ENCODE results near the gene PLEKHM3.
"Not testable (repeated sequence)": the region's sequence is repeated elsewhere in the genome, so short reads cannot be mapped to it uniquely, and the experiment has no call there.

PLEKHM3 gene

DNA sequence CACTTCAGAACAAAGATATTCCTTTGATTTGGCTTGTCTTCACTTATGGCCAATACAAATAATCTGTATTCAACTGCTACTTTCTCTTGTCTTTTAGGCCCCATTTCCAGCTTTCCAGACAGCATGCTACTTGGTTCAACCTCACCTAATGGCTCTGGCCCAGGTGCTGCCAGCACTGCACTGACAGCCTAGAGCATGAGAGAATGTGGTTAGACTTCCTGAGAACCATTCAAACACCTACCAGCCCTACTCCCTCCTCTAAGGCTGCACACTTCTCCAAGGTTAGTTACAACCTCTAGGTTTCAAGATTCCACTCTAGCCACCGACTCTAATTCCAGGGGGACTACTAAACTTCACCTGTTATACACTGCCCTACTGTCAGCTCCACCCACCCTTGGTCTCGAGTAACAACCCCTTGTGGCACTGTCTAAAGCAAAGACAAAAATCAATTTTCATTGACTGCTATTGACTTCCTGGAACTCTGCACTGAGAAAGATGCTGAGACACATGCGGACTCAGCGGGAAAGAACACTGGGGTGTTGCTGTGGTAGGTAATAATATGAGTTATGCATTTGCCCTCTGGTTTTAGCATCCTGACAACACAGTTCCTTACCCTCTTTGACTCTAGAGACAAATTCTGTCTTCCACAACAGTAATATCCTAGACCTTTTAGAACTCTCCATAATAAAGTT lies 38.2 kb downstream of the PLEKHM3 start:
- no peak for DNase-seq

- no peak for DNase-seq
Measured at GRCh38 chr2:207984765-207985480, 40.4 kb downstream of the PLEKHM3 start.

GRCh38 chr2:207983641-207984042 lies 41.7 kb downstream of the PLEKHM3 start:
- no peak for DNase-seq

GRCh38 chr2:207978177-207978948 lies 47.0 kb downstream of the PLEKHM3 start:
- DNase-seq, result no peak

DNA sequence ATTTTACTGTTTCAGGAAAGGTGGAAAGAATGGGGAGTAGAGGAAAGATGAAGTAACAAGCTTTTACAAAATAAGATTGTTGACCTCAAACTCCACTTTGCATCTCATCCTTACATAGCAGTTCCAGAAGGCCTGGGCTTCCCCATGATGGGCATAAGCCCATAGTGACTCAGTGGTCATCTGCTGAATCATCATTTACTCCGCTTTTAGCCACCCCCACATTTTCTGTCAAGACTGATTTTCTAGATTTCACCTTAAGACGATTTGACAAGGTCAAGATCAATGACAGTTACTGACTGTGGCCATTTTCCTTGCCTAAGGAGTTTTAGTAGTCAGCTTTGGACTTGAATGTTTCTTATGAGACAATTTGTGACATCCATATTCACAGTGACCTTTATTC lies 49.4 kb downstream of the PLEKHM3 start:
- no peak for DNase-seq

DNA sequence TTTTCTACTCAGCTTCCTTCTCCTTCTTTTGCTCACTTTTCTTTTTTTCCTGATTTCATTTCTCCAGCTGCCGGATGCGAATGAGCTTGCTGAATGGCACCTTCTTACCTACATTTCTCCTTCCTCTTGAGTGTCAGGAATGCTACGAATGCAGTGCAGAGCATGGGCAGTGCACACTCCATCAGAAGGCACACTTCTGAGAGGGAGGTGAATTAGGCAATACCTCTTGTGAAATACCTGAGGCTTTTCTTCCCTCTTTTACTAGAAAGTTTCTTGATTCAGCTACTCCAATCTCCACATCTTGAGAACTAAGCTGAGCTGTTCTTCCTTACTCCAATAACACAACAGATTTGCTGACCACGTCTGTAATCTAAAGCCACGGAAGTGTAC lies 51.1 kb downstream of the PLEKHM3 start:
- DNase-seq, result no peak

DNA sequence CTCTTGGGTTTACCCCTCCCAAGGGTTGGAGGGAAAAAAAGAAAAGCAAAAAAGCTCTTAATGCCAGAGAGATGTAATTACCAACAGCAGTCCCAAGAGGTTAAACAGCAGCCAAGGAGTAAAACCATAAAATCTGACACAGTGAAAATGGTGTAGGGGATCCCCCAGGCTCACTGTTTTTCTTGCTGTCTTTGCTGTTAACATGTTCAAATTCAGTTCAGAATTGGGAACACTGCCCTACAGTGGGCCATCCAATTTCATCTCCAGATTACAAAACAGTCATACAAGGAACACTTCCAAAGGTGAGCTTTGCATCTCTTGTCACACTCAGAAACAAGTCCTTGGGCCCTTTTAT lies 54.5 kb downstream of the PLEKHM3 start:
- no peak for DNase-seq

DNA sequence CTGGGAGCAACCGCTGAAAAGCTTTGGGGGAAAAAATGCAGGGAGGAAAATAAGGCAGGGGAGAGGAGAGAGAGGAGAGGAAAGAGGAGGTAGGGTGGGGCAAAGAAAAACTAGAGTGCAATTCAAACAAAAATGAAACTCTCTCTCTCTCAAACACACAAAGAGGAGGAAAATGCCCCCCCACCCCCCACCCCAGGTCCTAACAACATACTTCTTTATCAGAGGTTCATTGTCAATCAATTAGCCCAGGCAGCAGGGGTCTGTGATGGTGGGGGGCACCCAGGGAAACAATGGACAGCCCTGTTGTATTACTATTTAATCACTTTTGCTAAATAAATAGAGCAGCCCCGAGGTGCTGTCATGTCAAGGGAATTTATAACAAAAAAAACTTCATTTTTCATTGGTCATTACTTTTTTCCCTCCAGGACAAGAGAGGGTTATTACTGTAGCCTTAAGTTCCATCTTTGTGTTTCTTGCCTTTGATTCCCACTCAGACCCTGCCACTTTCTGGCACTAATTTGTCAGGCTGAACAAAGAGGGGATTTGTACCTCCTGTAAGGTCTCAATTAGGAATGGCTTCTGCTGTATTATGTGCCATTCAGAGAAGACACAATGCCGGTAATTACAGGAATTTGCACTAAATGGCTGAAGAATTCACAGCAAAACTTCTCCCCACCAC lies 55.0 kb downstream of the PLEKHM3 start:
- DNase-seq, result no peak

DNA sequence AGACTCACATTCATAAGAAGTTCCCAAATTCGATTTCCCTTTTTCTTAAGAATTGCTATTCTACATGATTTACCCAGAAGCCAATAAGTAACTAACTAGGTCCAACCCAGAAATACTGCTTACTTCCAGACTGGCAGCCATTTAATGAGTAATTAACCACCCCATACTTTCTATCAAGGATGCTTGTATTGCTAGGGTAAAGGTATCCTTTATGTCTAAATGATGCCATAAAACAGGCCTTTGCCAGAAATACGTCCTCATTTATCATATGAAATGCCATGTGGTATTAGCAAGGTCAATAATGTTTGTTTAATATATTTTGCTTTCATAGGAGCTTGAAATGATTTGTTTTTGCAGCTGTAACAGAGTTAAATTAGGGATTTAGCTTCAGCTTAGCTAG lies 56.1 kb downstream of the PLEKHM3 start:
- DNase-seq, result no peak

DNA sequence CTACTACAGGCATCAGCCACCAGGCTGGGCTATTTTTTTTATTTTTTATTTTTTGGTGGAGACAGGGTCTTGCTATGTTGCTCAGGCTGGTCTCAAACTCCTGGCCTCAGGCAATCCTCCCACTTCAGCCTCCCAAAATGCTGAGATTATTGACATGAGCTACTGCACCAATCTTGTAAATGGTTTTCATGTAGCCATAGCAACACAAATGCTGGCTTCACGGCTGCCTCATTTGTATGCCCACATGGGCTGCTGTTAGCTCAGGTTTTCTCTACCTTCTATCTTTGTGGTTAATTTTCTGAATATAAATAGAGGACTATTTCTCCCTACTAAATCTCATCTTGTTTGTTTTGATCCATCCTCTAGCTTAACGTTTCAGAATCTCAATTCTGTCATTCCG lies 58.2 kb downstream of the PLEKHM3 start:
- DNase-seq, result no peak

DNA sequence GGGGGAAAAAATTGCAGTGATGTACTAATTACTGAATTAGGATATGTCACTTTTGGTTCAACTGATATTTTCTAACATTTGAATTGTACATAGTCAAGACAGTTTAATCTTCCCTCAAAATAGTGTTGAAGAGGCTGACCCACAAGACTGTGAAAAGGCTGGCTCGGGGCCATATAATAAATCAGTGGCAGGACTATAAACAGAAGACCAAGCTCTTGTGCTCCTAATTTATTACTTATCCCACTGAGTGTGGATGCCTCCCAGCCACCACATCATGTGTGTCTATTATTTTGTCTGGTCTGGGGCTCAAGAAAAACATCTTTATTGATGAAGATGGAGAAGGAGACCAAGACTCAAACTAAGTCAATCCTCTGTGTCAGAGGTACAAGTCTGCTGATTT lies 64.4 kb downstream of the PLEKHM3 start:
- no peak for DNase-seq

DNA sequence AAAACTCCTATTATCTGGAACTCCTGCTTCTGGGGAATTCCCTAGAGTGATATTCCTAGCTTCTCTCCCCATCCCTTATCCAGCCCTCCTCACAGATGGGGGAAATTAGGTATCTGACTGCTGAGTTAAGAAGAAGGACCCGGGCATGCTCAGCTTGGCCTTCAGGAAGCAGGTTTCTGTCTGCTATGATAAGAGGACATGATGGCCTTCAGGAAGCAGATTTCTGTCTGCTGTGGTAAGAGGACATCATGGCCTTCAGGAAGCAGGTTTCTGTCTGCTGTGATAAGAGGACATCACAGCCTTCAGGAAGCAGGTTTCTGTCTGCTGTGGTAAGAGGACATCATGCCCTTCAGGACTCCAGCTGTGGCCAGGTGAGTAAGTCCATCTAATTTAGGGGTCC lies 65.2 kb downstream of the PLEKHM3 start:
- DNase-seq, result no peak

GRCh38 chr2:207956771-207957170 lies 68.6 kb downstream of the PLEKHM3 start:
- DNase-seq, result no peak

GRCh38 chr2:207955456-207955855 lies 69.9 kb downstream of the PLEKHM3 start:
- no peak for DNase-seq

GRCh38 chr2:207953354-207953753 lies 72.0 kb downstream of the PLEKHM3 start:
- no peak for DNase-seq

DNA sequence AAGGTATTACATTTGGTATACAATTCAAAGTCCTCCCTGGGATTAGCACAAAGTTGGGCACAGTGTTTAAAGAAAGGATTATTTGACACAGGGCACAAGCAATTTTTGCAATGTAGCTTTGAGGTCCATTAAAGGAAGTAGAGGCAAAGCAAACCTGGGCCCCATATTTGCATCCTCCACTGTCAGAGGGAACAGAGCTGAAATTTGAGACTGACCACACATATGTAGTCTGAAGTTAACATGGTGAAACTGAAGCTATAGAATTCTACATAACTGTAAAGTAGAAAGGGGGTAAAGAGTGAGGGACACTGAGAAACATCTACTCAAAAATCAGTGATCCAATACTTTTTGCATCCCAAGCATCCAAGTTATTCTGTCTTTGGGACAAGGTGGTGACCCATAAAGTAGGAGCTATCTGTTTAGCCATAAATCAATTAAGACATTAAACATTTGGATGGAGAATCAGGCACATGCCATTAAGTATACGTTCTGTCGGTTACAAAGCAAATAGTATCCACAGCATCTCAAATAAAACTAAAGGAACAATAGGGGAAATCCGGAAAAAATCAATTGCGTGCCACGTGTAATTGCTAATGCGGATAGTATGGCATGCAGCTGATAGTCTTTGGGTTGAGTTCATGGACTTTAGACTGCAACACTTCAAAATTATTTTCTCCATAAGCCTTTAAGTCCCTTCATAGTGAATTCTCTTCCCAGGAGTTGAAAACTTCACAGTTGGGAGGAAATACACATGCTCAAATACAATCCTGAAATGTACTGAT lies 72.6 kb downstream of the PLEKHM3 start:
- no peak for DNase-seq

GRCh38 chr2:207951734-207952470 lies 73.4 kb downstream of the PLEKHM3 start:
- no peak for DNase-seq

DNA sequence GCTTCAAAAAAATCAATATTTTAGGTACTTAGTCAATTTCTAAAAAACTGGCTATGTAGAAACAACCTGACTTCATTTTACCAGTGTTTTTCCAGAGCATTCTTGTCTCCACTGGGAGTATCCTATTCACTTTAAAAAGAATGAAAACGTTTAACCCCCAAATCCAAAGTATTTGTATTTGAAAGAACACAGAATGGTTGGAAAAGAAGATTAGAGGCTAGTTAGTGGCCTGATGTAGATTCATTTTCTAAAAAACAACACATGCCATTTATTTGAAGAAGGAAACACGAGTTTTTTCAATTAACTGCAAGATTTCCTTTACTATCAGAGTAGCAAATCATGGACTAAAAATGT lies 74.6 kb downstream of the PLEKHM3 start:
- no peak for DNase-seq

GRCh38 chr2:207950063-207950760 lies 75.1 kb downstream of the PLEKHM3 start:
- no peak for DNase-seq

- DNase-seq, result not testable (repeated sequence)
Measured at GRCh38 chr2:207949245-207949644, 76.1 kb downstream of the PLEKHM3 start.

DNA sequence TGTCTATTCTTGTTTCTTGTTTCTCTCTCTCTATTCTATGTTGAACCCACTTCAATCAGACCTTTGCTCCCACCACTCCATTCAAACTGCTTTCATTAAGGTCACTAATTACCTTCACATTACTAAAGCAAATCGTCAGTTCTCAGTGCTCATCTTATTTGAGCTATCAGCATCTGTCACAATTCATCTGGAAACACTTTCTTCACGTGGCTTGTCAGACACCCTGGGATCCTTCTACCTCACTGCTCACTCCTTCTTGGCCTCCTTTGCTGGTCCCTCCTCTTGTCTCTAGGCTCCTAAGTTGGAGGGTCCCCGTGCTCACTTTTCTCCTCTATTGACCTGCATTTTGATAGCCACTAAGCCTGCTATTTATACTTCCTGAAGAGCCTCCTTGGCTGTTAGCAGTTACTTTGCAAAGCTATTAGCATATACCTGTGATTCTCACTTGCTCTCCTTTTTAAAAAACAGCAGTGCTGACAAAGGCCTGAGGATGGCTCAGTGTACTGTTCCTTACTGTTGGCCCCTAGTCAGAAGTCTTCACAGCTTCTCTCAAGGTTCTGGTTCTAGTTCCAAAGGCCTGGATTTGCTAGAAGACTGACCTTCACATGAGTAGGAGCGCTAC lies 80.2 kb downstream of the PLEKHM3 start:
- no peak for DNase-seq
